A673 (cell line): ENCODE data around the gene KIF26B. TPM values are rescaled to one million over a fixed set of nuclear protein-coding genes. Genes with fewer than 3 reads are reported as not detected.

Experiments
- BruUV-seq: library from RNA; stranded (reverse); fragments of 400-500 nt; replicated peaks from 2 replicates; lab custom pipeline; 2021; lab: Mats Ljungman, UMichigan
- CTCF ChIA-PET: fragments of 300-600 bp; sonication (Branson Sonifier 250); formaldehyde crosslinking; loops from one replicate; lab custom pipeline; 2022; ENCODE audit warnings: antibody characterized with exemption; lab: Charles Lee
- POLR2A ChIA-PET: fragments of 300-600 bp; sonication (Branson Sonifier 250); formaldehyde crosslinking; loops from one replicate; lab custom pipeline; 2022; ENCODE audit warnings: antibody characterized with exemption; ENCODE audit not compliant: low non-redundant PET; lab: Charles Lee
- DNase-seq: peaks from one replicate; pipeline ENCODE4 v3.0.0-alpha.2; 2015; ENCODE audit warnings: low spot score
- H3K27ac ChIP-seq: fragments of 200-600 bp; sonication (generic); 2 replicates; pipeline ENCODE4 v1.5.1; 2016; ENCODE audit warnings: mixed run types, low read depth, mild to moderate bottlenecking, mixed read lengths, antibody characterized with exemption, low read length; ENCODE audit not compliant: poor library complexity, severe bottlenecking
- H3K27me3 ChIP-seq: fragments of 200-600 bp; sonication (generic); replicated peaks from 2 replicates; pipeline ENCODE4 v1.6.1; 2017; ENCODE audit warnings: mixed run types, low read depth, mild to moderate bottlenecking, mixed read lengths, antibody characterized with exemption, low read length; ENCODE audit not compliant: insufficient read depth, poor library complexity
- H3K36me3 ChIP-seq: fragments of 200-600 bp; sonication (generic); 2 replicates; pipeline ENCODE4 v1.6.1; 2016; ENCODE audit warnings: mixed run types, mild to moderate bottlenecking, mixed read lengths, antibody characterized with exemption, low read length; ENCODE audit not compliant: insufficient read depth, poor library complexity, severe bottlenecking
- H3K4me1 ChIP-seq: fragments of 200-600 bp; sonication (generic); 2 replicates; pipeline ENCODE4 v1.6.1; 2017; ENCODE audit warnings: mixed run types, mild to moderate bottlenecking, mixed read lengths, antibody characterized with exemption, low read length; ENCODE audit not compliant: insufficient read depth, poor library complexity, severe bottlenecking
- H3K4me3 ChIP-seq: fragments of 200-600 bp; sonication (generic); 2 replicates; pipeline ENCODE4 v1.5.1; 2016; ENCODE audit warnings: low read depth, mixed run types, mild to moderate bottlenecking, mixed read lengths, low read length; ENCODE audit not compliant: poor library complexity, severe bottlenecking
- H3K9me3 ChIP-seq: fragments of 200-600 bp; sonication (generic); 2 replicates; pipeline ENCODE4 v1.6.1; 2016; ENCODE audit warnings: mixed run types, low read depth, mild to moderate bottlenecking, mixed read lengths, antibody characterized with exemption, low read length; ENCODE audit not compliant: poor library complexity, severe bottlenecking
- CTCF ChIP-seq: fragments of 300-800, 200-600 bp; sonication (generic); conservative IDR thresholded peaks from 2 replicates; pipeline ENCODE4 v1.5.1; 2017; ENCODE audit warnings: low read depth, mild to moderate bottlenecking, antibody characterized with exemption, low read length, moderate library complexity, mixed read lengths
- EZH2 ChIP-seq: fragments of 200-600 bp; sonication (generic); IDR thresholded peaks from 2 replicates; pipeline ENCODE4 v1.6.1; 2017; ENCODE audit warnings: borderline replicate concordance, low read depth, mild to moderate bottlenecking, mixed read lengths, antibody characterized with exemption, low read length; ENCODE audit not compliant: poor library complexity, severe bottlenecking
- intact Hi-C: fragments of 100-400 bp; cut with micrococcal nuclease; formaldehyde crosslinking; loops from one replicate; pipeline ENCODE4 v1.10.0; 2022; ENCODE audit not compliant: unreplicated experiment
- total RNA-seq: library from RNA; stranded (reverse); gene quantifications from 2 replicates; pipeline ENCODE4 v1.2.3, GENCODE V29; 2021

The KIF26B gene
- total RNA-seq, 1 experiment from 2014 or later = not detected

- Histone ChIP-seq H3K36me3 (no peaks in the 10 kb centered on the region), H3K27me3 (peaks cover 8% of the 10 kb centered on the region), H3K27ac (no peak overlapping the region), H3K4me3 (no peak overlapping the region), H3K9me3 (no peaks in the 10 kb centered on the region), H3K4me1 (no peaks in the 10 kb centered on the region)
- intact Hi-C loops = no loop called here
- TF ChIP-seq CTCF (no peak), EZH2 (no peak)
- no peak for DNase-seq
- BruUV-seq = no TSS peak
- POLR2A ChIA-PET = no interaction called here
- CTCF ChIA-PET = no interaction called here
Observed at GRCh38 chr1:245589316-245589715, 434.5 kb downstream of the KIF26B start.

- Histone ChIP-seq H3K9me3 (no peaks in the 10 kb centered on the region), H3K27ac (no peak overlapping the region), H3K4me3 (no peak overlapping the region), H3K4me1 (no peaks in the 10 kb centered on the region), H3K27me3 (peaks cover 8% of the 10 kb centered on the region), H3K36me3 (no peaks in the 10 kb centered on the region)
- DNase-seq = no peak
- BruUV-seq = no TSS peak
- ChIA-PET CTCF (no interaction called here), POLR2A (no interaction called here)
- TF ChIP-seq CTCF (no peak), EZH2 (no peak)
- intact Hi-C loops = no loop called here
Observed at GRCh38 chr1:245589906-245590305, 435.1 kb downstream of the KIF26B start.

GRCh38 chr1:245590726-245591125 lies 435.9 kb downstream of the KIF26B start:
- no peaks in the 10 kb centered on the region for H3K4me1 ChIP-seq
- no peak overlapping the region for H3K27ac ChIP-seq
- DNase-seq = no peak
- CTCF ChIA-PET = no interaction called here
- POLR2A ChIA-PET = no interaction called here
- no peak overlapping the region for H3K4me3 ChIP-seq
- peaks cover 8% of the 10 kb centered on the region for H3K27me3 ChIP-seq
- TF ChIP-seq EZH2 = no peak
- TF ChIP-seq CTCF = no peak
- no peaks in the 10 kb centered on the region for H3K36me3 ChIP-seq
- no peaks in the 10 kb centered on the region for H3K9me3 ChIP-seq
- BruUV-seq = no TSS peak
- intact Hi-C loops = no loop called here
